Measurements from ENCODE around the gene STING1. TPM values are rescaled to one million over a fixed set of nuclear protein-coding genes. Genes with fewer than 3 reads are reported as not detected.

STING1 gene
- total RNA-seq, 1 experiment from 2014 or later: 22.8 TPM

DNA sequence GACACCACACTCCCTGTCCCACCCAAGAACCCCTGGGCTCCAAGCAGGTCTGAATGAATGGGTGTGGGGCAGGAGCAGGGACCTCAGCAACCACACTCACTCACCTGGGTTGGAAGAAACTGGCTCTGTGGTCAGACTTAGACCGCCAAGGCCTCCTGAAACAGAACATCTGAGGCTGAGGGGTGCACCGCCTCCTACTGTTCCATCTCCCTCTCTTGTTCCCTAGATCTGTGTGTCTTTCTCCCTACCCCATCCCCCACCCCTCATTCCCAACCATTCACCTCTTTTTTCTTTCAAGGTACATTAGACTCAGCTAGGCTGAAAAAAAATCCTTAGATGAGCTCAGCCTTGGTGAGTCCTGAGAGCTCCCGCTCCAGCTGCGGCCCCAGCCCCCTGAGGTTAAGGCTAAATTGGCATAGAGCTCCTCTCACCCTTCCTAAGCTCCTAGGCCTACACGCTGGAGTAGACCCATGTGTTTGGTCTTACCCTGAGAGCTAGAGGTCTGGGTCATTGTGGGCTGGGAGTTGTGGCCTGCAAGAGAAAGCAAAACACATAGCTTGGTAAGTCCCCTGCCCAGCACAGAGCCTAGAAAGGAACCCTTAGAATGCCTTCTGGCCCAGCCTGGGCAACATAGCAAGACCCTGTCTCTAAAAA lies 24.8 kb downstream of the STING1 start:
- TF ChIP-seq, protein P1, sequence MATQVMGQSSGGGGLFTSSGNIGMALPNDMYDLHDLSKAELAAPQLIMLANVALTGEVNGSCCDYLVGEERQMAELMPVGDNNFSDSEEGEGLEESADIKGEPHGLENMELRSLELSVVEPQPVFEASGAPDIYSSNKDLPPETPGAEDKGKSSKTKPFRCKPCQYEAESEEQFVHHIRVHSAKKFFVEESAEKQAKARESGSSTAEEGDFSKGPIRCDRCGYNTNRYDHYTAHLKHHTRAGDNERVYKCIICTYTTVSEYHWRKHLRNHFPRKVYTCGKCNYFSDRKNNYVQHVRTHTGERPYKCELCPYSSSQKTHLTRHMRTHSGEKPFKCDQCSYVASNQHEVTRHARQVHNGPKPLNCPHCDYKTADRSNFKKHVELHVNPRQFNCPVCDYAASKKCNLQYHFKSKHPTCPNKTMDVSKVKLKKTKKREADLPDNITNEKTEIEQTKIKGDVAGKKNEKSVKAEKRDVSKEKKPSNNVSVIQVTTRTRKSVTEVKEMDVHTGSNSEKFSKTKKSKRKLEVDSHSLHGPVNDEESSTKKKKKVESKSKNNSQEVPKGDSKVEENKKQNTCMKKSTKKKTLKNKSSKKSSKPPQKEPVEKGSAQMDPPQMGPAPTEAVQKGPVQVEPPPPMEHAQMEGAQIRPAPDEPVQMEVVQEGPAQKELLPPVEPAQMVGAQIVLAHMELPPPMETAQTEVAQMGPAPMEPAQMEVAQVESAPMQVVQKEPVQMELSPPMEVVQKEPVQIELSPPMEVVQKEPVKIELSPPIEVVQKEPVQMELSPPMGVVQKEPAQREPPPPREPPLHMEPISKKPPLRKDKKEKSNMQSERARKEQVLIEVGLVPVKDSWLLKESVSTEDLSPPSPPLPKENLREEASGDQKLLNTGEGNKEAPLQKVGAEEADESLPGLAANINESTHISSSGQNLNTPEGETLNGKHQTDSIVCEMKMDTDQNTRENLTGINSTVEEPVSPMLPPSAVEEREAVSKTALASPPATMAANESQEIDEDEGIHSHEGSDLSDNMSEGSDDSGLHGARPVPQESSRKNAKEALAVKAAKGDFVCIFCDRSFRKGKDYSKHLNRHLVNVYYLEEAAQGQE (IDR thresholded peaks at IDR 0.05; ENCODE audit: insufficient read depth in 1 of 2, low read depth in 2 of 2, low read length in 1 of 2): no peak
- no peak for TF ChIP-seq POLR2AphosphoS5 (IDR thresholded peaks at IDR 0.05; ENCODE audit: low read depth, low read length)
- no peak for TF ChIP-seq SIN3A (IDR thresholded peaks at IDR 0.05; ENCODE audit: borderline replicate concordance, insufficient read depth, low read depth, low read length)
- intact Hi-C loops (cut with micrococcal nuclease; ENCODE audit: unreplicated experiment): no loop called here
- Histone ChIP-seq H3K4me3 (ENCODE audit: low read depth in 2 of 2, low read length in 2 of 2) (no peak overlapping the region), H3K27ac (ENCODE audit: low read length) (no peak overlapping the region), H3K9me3 (ENCODE audit: control insufficient read depth, insufficient read depth, low read depth, low read length) (no peaks in the 10 kb centered on the region), H3K36me3 (ENCODE audit: control insufficient read depth, insufficient read depth, low read length) (no peaks in the 10 kb centered on the region), H3K27me3 (ENCODE audit: control insufficient read depth, insufficient read depth, low read length) (no peaks in the 10 kb centered on the region), H3K4me1 (ENCODE audit: control insufficient read depth, insufficient read depth, low read length) (no peaks in the 10 kb centered on the region)
- ATAC-seq: no peak
- no peak for DNase-seq (ENCODE audit: low read depth, low spot score)
- ChIA-PET POLR2A (interaction anchor here (0.6 to 0.7 kb wide), 2 partner anchors 113 to 128 kb away, joined by 3 to 5 read pairs; no protein-coding TSS in a partner anchor), CTCF (interaction anchor here (0.9 kb wide), 1 partner anchor 56 kb away, joined by 3 read pairs; no protein-coding TSS in a partner anchor)
- in situ Hi-C loops (cut with HindIII; ENCODE audit: low pct_unique_long_range_greater_than_20kb, low sequenced_read_pairs): no loop called here
- no TSS peak for BruUV-seq (replicated peaks)

DNA sequence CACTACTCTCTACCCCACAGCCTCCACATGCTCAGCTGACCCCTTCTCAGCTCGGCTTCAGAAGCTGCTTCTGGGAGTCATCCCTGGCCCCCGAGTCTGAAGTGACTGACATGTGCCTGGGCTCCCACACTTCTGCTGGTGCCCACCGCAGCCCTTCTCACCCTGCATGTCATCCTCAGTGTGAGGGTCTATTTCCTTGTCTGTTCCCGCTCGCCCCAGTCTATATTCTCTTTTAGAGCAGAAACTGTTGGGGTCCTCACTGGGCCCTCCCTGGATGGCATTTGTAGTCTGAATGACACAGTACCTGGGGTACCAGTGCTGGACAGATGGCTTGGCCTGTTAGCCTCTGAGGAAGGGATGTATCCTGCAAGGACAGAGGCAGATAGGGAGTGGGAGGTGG lies 25.3 kb downstream of the STING1 start:
- in situ Hi-C loops (cut with HindIII; ENCODE audit: low pct_unique_long_range_greater_than_20kb, low sequenced_read_pairs) (no loop called here), intact Hi-C loops (cut with micrococcal nuclease; ENCODE audit: unreplicated experiment) (no loop called here)
- Histone ChIP-seq H3K36me3 (ENCODE audit: control insufficient read depth, insufficient read depth, low read length) (no peaks in the 10 kb centered on the region), H3K4me1 (ENCODE audit: control insufficient read depth, insufficient read depth, low read length) (no peaks in the 10 kb centered on the region), H3K27ac (ENCODE audit: low read length) (no peak overlapping the region), H3K9me3 (ENCODE audit: control insufficient read depth, insufficient read depth, low read depth, low read length) (no peaks in the 10 kb centered on the region), H3K4me3 (ENCODE audit: low read depth in 2 of 2, low read length in 2 of 2) (no peak overlapping the region), H3K27me3 (ENCODE audit: control insufficient read depth, insufficient read depth, low read length) (no peaks in the 10 kb centered on the region)
- POLR2A ChIA-PET: no interaction called here
- no peak for TF ChIP-seq TCF7L2 (IDR thresholded peaks at IDR 0.05; ENCODE audit: low read depth, low read length)
- no peak for TF ChIP-seq CTCF (IDR thresholded peaks at IDR 0.05)
- TF ChIP-seq SIN3A (IDR thresholded peaks at IDR 0.05; ENCODE audit: borderline replicate concordance, insufficient read depth, low read depth, low read length): no peak
- TF ChIP-seq, protein P1 (IDR thresholded peaks at IDR 0.05; ENCODE audit: insufficient read depth in 1 of 2, low read depth in 2 of 2, low read length in 1 of 2): no peak
- TF ChIP-seq POLR2AphosphoS5 (IDR thresholded peaks at IDR 0.05; ENCODE audit: low read depth, low read length): no peak
- ATAC-seq (no peak), DNase-seq (ENCODE audit: low read depth, low spot score) (no peak)
- no TSS peak for BruUV-seq (replicated peaks)
- CTCF ChIA-PET: no interaction called here
